NT2/D1 (cell line): ENCODE results near the gene IQUB.

Experiments used
- SUZ12 ChIP-seq: IDR thresholded peaks from 2 replicates; pipeline ENCODE4 v1.6.1; 2011; ENCODE audit not compliant: insufficient read length, insufficient read depth; ENCODE audit errors: extremely low read depth
- YY1 ChIP-seq: IDR thresholded peaks from 2 replicates; pipeline ENCODE4 v1.6.1; 2011; ENCODE audit not compliant: insufficient read length, insufficient read depth
- ZNF274 ChIP-seq: IDR thresholded peaks from 2 replicates; pipeline ENCODE4 v1.6.1; 2011; ENCODE audit warnings: mild to moderate bottlenecking, low read depth, low read length

- no peak for TF ChIP-seq ZNF274
- no peak for TF ChIP-seq YY1
- no peak for TF ChIP-seq SUZ12
Observed at GRCh38 chr7:123455965-123456470, 78.4 kb downstream of the IQUB start.
